NCI-H1105 treated with DMSO at 0.1 percent for 48 hours (cell line): ENCODE results near the gene UBAP2.

Experiments
- DNase-seq: peaks from one replicate; lab custom pipeline; 2025; lab: John Stamatoyannopoulos, UW

UBAP2 gene

DNA sequence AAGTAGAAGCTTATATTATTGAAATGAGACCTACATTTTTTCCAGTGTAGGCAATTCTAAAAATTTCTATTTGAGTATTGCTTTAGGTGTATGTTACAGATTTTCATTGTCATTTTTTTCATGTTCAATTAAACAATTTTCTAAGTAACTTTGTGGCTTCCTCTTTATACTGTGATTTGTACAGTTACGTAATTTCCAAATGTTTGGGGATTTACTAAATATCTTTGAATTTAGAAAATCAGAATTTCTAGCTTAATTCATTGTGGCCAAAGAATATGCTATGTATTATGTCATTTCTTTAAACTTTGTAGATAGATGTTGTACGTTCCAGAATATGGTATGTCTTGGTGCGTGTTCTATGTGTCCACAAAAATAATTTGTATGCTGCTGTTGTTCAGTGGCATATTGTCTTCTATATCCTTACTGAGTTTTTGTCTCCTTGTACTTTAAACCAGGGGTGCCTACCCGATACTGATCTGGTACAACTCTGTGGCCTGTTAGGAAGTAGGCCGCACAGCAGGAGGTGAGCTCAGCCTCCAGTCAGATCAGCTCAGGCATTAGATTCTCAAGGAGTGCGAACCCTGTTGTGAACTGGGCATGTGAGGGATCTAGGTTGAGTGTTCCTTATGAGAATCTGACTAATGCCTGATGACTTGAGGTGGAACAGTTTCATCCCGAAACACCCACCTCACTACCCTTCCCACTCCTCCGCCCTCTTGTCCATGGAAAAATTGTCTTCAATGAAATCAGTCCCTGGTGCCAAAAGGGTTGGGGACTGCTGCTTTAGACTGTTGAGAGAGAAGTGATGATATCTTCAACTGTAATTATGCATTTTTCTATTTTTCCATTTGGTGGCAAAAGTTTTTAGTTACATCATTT lies 168.2 kb downstream of the UBAP2 start:
- DNase-seq: no peak

DNA sequence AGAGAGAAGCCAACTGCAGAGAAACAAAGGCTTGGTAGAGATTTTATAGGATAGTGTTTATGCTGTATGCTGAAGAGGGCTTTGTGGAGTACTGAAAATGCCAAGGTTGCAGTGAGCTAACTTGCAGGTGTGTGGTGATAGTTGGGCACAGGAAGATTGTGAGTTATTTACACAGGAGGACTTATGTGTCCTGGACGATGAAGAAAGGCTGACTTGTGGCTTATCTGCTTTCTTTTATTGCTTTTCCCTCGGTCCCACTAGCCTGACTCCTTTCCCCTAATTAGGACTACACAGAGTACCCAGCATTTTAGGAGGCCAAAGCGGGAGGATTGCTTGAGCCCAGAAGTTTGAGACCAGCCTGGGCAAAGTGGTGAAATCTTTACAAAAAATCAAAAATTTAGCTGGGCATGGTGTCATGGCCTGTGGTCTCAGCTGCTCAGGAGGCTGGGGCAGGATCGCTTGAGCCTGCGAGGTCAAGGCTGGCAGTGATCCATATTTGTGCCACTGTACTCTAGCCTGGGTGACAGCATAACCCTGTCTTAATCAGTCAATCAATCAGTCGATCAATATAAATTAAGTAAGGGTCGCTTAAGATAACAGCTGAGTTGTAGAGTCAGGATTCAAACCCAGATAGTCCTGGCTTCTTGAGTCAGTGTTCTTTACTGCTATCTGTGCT lies 169.9 kb downstream of the UBAP2 start:
- no peak for DNase-seq

DNA sequence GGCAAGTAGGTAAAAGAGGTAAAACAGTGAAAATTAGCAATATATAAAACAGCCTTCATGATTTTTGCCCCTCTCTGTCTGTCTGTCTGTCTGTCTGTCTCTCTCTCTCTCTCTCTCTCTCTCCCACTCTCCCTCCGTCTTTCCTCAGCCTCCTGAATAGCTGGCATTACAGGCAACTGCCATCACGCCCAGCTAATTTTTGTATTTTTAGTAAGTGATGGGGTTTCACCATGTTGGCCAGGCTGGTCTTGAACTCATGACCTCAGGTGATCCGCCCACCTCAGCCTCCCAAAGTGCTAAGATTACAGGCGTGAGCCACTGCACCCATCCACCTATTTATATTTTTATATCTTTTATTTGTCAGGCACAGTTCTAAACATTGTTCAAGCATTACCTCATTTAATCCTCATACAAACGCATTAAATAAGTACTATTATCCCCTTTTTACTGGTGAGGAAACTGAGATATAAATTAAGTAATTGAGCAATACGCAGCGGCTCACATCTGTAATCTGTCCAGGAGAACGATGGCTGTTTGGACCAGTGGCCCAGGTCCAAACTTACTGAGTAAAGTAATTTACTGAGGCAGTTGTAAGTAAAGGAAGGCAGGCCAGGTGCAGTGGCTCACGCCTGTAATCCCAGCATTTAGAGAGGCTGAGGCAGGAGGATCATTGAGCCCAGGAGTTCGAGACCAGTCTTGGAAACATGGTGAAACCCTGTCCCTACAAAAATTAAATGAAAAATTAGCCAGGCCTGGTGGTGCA lies 170.8 kb downstream of the UBAP2 start:
- DNase-seq: no peak
